ENCODE measurements around the gene CCDC47.

The CCDC47 gene

DNA sequence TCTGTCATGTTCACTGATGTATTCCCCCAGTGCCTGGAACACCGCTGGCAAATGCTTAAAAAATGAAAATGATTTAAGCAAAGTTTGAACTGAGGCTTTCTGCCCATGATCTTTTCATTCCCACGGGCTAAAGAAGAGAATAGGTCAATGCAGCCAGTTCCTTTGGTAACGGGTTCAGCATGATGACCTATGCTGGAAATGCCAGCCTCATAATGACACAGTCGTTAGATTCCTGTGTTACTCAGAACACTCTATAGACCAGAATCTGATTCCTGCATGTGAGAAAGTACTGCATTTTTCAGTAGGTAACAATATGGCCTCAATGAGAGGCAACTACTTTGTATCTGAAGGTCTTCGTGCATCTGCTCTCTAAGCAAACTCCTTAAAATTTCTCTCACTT lies 54.4 kb downstream of the CCDC47 start:
- no peak for FAIRE-seq

GRCh38 chr17:63716426-63716825 lies 57.0 kb downstream of the CCDC47 start:
- no peak for FAIRE-seq

- FAIRE-seq: no peak
Observed at GRCh38 chr17:63714550-63715277, 58.7 kb downstream of the CCDC47 start.

- no peak for FAIRE-seq
Observed at GRCh38 chr17:63709110-63709509, 64.3 kb downstream of the CCDC47 start.

- FAIRE-seq: no peak
Observed at GRCh38 chr17:63707151-63707550, 66.2 kb downstream of the CCDC47 start.

GRCh38 chr17:63706336-63707082 lies 66.9 kb downstream of the CCDC47 start:
- no peak for FAIRE-seq

DNA sequence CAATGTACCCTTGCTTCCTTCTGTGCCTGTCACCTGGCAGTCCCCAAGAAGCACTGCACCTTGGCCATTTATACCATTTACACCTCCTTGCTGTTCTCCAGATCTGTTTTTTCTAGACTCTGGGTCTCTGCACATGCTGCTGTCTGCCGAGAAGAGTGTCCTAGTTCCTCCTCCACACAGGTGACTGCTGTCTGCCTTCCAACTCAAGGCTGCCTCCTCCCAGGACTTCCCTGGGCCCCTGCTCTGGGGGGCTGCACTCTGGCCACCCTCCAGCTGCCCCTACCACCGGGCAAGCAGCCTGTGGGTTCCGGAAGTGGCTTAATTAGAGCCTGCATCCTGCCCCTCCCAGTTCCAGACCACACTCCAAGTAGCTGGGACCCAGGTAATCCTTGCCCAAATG lies 67.7 kb downstream of the CCDC47 start:
- no peak for FAIRE-seq

DNA sequence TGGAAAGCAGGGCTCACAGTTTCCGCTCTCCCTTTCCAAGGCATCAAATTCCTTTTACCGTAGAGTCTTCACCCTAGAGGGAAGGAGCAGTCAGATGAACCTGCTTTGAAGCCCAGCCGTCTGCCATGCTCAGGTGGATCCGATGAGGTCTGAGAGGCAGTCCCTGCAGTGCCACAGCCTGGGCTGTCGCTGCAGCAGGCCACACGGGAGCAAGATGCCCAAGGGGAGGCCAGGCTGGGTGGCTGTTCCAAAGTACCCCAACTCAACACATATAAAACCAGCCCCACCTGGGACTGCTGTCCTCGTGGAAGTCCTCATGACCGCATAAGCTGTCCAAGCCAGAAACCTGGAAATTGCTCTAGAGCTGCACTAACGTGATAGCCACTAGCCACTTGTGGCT lies 68.6 kb downstream of the CCDC47 start:
- FAIRE-seq: no peak

- FAIRE-seq: no peak
Observed at GRCh38 chr17:63704259-63704576, 69.2 kb downstream of the CCDC47 start.

DNA sequence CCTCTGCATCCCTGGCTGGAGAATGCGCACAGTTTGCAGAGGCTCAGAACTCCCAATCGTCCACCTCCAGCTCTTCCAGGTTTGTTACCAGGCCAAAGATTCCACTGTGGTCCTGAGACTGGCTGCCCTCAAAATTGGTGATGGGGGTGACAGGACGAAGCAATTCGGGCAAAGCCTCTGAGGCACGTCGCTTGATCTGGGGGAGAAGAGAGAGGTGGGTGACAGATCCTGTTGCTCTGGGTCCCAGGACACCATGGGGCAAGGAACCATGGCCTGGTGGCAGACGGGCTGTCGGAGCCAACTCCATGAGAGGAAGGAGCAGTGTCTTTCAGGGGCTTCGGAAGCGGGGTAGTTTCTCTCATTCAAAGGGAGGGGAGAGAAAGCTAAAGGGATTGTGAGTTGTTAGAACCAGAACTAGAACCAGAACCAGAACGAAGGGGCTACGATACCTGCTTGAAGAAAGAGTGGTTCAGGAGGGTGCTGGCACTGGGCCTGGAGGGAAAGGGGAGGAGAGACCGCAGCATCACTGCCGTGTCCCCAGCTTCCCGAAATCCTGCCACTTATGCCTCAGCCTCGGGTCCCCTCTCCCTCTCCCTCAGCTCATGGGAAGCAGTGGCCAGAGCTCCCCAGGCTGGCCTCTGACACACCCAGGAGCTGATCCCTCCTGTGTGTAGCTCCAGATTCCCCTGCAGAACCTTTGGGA lies 69.7 kb downstream of the CCDC47 start:
- FAIRE-seq: no peak

DNA sequence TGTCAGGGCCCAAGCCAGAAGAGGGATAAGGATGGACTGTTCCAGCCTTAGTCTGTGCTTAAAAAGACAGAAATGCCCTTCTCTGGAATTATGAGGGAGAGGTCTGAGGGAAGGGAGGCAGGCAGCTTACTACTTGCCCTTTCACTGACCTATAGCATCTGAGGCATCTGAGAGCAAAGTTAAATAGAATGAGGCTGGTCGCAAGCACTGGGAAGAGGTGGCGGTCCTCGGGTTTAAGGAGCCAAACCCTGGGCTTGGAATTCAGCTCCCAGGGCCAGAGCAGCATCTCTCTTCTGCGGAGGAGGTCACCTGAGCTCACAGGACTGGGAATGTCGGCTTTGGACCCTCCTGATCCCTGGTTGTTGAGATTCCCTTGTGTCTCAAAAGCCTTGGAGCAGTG lies 70.4 kb downstream of the CCDC47 start:
- FAIRE-seq: no peak

- FAIRE-seq: no peak
Observed at GRCh38 chr17:63702721-63703015, 70.7 kb downstream of the CCDC47 start.

DNA sequence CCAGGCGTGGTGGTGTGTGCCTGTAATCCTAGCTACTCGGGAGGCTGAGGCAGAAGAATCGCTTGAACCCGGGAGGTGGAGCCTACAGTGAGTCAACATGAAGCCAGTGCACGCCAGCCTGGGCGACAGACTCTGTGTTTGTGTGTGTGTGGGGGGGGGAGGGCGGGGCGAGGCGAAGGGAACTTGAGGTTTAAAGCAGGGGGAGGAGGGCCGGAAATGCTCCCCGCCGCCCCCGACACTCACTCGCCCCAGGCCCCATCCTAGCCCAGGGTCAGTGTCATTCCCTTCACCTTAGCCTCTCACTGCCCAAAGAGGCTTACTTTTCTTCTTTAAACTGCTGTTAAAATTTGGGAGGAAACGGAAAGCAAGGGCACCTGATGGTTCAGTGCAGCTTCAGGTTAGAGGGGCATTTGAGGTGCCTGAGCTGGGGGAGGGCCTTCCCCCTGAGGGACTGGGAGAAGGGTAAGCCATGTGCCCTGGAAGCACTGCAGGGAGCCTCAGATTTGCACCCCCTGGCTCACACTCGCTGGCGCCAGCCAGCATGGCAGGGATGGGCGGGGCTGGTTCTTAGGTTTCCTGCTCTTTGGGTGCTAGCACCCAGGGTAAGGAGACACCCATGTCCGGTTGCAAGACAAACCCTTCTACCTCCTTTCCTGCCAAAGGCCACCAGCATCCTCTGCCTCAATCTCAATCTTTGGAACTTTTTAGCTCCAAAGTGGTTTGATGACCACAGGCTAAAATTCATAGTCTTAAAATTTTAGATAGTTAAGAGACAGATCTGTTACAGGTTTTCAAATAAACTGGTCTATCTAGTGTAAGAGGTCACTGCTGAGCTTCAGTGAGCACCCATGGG lies 71.3 kb downstream of the CCDC47 start:
- no peak for FAIRE-seq

DNA sequence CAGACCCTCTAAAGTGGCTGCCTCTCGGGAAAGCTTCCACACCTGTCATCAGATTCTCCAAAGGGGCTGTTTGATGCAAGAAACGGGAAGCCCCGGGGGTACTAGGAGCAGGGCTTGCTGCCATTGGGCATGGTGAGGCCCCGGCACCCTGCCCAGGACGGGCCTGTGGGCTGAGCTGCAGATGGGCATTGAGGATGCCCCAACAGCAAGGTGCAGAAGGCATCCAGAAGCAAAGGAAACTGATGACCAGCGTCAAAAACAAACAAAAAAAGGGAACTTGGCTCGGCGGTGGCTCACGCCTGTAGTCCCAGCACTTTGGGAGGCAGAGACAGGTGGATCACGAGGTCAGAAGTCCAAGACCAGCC lies 72.0 kb downstream of the CCDC47 start:
- FAIRE-seq: no peak

DNA sequence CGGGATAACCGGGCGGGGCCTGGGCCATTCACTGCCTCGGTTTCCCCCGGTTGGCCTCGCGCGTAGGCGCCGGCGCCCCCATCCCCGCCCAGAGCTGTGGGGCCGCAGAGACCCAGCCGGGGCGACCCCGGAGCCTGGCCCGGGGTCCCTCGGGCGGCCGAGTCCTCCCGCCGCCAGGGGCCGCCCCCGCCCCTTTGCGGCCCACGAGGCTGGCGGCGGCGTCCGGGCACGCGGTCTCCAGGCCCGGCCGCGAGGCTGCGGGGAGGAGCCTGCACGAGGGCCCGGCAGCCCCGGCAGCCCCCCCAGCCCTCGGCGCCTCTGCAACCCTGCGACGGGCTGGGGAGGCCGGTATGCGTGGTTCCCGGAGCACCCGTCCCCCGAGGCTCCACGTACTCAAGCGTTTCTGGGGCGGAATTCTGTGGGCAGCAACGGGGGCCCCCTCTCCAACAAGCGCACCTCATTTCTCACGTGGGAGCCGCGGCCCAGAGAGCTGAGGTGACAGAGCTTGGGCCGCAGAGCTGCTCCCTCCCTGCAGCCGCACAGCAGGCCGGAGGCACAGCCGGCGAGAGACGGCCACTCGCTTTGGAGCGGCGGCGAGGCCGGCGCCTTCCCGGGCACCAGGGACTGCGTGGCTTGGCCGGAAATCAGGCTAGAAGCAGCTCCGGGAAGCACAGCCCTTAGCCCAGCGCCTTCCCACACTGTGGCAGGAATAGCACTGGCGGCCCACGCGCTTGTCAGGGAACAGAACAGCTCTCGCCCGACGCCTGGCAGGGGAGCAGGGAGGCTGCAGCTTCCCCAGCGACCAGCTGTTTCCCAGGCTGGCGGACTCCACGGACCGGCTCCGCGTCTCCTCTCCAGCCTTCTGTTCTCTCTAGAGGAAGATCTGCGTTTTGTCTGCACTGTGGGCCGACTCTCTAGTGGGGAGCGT lies 72.6 kb downstream of the CCDC47 start:
- FAIRE-seq: no peak

GRCh38 chr17:63699638-63700527 lies 73.5 kb downstream of the CCDC47 start, which contains the start of gene LIMD2:
Gene LIMD2 (minus strand): TSS chr17:63700125. CDS start chr17:63699298, 827 bp downstream.
- FAIRE-seq: no peak

DNA sequence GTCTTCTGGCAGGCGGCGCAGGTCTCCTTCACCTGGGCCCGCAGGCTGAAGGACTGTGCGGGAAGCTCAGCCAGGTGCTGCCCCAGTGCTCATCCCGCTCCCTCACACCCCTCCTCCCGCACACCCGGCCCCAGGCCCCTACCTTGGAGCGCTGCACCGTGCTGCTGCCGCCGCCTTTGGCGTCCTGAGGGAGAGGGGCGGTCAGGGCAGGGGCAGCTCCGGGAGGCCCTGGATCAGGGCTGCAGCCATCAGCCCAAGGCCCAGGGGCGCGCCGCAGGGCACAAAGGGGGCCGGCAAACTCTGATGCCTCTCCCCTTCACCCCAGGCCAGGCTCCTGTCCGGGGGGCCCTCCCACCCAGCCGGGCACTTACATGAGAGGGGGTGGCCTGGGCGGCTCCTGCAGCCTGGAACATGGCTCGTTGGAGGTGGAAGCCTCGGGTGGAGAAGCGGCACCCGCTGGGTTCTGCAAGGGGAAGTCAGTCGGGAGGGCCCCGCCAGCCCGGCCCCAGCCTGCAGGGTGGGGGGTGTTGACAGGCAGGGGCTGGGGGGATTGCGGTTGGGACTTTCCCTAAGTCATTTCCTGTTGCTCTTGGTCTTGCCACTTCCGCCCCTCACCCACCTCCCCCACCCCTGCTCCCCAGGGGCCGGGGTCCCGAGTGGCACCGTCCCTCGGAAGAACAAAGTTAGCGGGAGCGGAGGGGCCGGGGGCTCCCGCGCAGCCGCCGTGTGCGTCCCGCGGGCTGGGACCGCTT lies 74.3 kb downstream of the CCDC47 start:
- FAIRE-seq: no peak

DNA sequence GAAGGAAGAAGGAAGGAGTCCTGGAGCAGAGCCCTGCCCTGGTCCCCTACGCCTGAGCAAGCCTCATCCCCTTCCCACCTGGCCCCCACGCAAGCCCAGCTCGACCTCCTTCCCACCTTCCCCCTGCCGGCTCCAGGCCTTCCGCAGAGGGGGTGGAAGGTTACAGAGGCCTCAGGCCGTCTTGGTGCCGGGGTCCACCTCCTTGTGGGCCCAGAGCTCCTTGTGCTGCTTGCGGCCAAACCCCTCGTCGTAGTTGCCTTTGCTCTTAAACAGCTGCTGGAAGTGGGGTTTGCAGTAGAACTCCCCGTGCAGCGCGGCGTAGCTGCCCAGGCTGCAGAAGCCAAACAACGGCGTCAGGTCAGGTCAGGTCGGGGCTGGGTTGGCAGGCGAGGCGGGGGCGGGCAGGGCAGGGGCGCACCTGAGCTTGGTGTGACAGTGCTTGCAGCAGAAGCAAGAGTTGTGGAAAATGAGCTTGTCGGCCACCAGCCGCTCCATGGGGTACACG lies 75.0 kb downstream of the CCDC47 start:
- FAIRE-seq: no peak

GRCh38 chr17:63697341-63698286 lies 75.8 kb downstream of the CCDC47 start:
- no peak for FAIRE-seq
